ENCODE data around the gene SLC14A1.

Gene SLC14A1

DNA sequence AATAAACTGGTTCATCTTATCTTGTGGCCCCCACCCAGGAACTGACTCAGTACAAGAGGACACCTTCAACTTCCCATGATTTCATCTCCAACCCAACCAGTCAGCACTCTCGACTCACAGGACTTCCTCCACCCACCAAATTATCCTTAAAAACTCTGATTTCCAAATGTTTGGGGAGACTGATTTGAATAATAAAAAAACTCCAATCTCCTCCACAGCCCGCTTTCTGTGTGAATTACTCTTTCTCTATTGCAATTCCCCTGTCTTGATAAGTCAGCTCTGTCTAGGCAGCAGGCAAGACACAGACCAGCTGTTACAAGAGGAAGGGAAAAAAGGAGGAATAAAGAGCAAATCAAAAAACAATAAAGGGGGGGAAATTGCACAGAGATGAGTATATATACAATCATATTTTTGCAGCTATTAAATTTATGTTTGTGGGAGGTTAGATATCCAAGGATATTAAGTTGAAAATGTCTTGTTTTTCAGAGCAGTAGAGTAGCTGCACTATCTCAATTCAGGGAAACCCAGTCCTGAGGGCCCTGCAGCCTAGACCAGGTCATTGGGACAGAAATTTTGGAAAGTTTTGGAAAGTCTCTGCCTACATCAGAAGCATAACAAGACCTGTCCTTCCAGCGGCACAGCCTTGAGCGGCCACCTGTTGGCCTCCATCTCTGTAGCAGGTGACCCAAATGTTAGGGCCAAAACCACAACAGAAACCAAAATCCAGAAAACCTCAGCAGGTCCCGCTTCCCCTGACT lies 68.7 kb downstream of the SLC14A1 start:
- no peak overlapping the region for H3K4me3 ChIP-seq (ENCODE audit: low read depth, low read length)

- H3K4me3 ChIP-seq (ENCODE audit: low read depth, low read length), result no peak overlapping the region
Observed at GRCh38 chr18:45793264-45793965, 69.4 kb downstream of the SLC14A1 start.

- no peak overlapping the region for H3K4me3 ChIP-seq (ENCODE audit: low read depth, low read length)
Observed at GRCh38 chr18:45801416-45802004, 77.5 kb downstream of the SLC14A1 start.

Measured in iPS-11a (cell line).